Measurements from ENCODE around the gene PPP2R5C. TPM values are rescaled to one million over a fixed set of nuclear protein-coding genes. Genes with fewer than 3 reads are reported as not detected.
A peak's percentile ranks its signal among the peaks of the same experiment; 100 is the strongest.

PPP2R5C gene
- total RNA-seq, 1 experiment from 2014 or later, result 93.0 TPM

DNA sequence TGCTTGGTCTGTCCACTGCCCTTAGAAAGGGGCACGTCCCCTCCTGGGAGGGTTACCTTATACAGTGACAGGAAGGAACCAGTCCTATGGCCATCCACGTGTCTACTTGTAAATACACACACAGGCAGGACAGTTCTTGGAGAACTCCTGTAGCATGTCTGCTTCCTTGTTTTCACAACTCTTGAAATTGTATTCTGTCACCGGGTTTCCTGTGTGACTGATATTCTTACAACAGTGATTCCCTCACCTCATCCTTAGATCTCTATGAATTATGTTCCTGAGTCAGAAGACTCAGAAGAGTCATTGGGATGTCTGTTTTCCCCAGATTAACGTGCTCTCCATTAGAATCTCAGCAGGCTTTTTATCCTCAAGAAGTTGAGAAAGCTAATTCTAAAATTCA is 158.8 kb downstream of the PPP2R5C start:
- Histone ChIP-seq H3K27me3 (ENCODE audit: insufficient read depth, low read length) (no peaks in the 10 kb centered on the region), H4K20me1 (ENCODE audit: control insufficient read depth, insufficient read depth, insufficient read length) (no peaks in the 10 kb centered on the region), H3K9me3 (ENCODE audit: control insufficient read depth, low read depth, low read length) (no peaks in the 10 kb centered on the region), H4K5ac (ENCODE audit: insufficient read length, low read depth, low read length) (no peak overlapping the region), H2BK20ac (ENCODE audit: low read depth, low read length, poor library complexity, severe bottlenecking) (no peak overlapping the region), H2AFZ (ENCODE audit: low read length) (no peak overlapping the region), H3K23ac (ENCODE audit: insufficient read length, low read depth, low read length) (no peak overlapping the region), H2BK5ac (ENCODE audit: insufficient read length, low read length) (no peak overlapping the region), H3K79me1 (ENCODE audit: insufficient read depth, low read depth, low read length, poor library complexity, severe bottlenecking) (no peaks in the 10 kb centered on the region), H3K56ac (ENCODE audit: insufficient read length, low read depth, low read length) (no peak overlapping the region), H4K8ac (replicated peaks; ENCODE audit: insufficient read length, low read depth, low read length) (no peak overlapping the region), H3K23me2 (ENCODE audit: insufficient read length, low read depth, low read length, poor library complexity, severe bottlenecking) (no peaks in the 10 kb centered on the region), H3K4me1 (ENCODE audit: insufficient read depth, low read length) (peaks cover 4% of the 10 kb centered on the region; the same call in 1 of the 2 replicates), H2AK5ac (ENCODE audit: insufficient read length, low read length) (no peak overlapping the region), H3K4me2 (ENCODE audit: insufficient read depth, insufficient read length, low read length) (no peak overlapping the region), H3K79me2 (ENCODE audit: insufficient read depth, low read length) (no peaks in the 10 kb centered on the region), H4K91ac (ENCODE audit: insufficient read length, low read depth, low read length) (no peak overlapping the region), H3K14ac (ENCODE audit: insufficient read depth, low read length) (no peak overlapping the region), H3T11ph (ENCODE audit: low read length) (no peak overlapping the region), H3K27ac (ENCODE audit: insufficient read length, low read depth, low read length) (no peak overlapping the region), H3K9ac (ENCODE audit: extremely low read depth, insufficient read length, low read length) (no peak overlapping the region), H2BK12ac (ENCODE audit: insufficient read length, low read depth, low read length) (no peak overlapping the region), H3K18ac (ENCODE audit: insufficient read length, low read depth, low read length) (no peak overlapping the region), H2BK15ac (ENCODE audit: low read depth, low read length) (no peak overlapping the region), H3K4ac (ENCODE audit: low read depth, low read length) (no peak overlapping the region), H2BK120ac (ENCODE audit: low read depth, low read length, poor library complexity, severe bottlenecking) (no peak overlapping the region)
- TF ChIP-seq, protein P1, sequence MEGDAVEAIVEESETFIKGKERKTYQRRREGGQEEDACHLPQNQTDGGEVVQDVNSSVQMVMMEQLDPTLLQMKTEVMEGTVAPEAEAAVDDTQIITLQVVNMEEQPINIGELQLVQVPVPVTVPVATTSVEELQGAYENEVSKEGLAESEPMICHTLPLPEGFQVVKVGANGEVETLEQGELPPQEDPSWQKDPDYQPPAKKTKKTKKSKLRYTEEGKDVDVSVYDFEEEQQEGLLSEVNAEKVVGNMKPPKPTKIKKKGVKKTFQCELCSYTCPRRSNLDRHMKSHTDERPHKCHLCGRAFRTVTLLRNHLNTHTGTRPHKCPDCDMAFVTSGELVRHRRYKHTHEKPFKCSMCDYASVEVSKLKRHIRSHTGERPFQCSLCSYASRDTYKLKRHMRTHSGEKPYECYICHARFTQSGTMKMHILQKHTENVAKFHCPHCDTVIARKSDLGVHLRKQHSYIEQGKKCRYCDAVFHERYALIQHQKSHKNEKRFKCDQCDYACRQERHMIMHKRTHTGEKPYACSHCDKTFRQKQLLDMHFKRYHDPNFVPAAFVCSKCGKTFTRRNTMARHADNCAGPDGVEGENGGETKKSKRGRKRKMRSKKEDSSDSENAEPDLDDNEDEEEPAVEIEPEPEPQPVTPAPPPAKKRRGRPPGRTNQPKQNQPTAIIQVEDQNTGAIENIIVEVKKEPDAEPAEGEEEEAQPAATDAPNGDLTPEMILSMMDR (conservative IDR thresholded peaks at IDR 0.05), result no peak
- WGBS (ENCODE audit: extremely low coverage, insufficient read length, low lambda C conversion rate), result no CpG with 5 or more reads among the region's 4 CpGs
- H3K27ac Mint-ChIP-seq, result peak overlapping the region in 2 of 3 experiments; percentile 48 to 68; a peak in 2 of 7 replicates
- peaks cover 0 to 11% (median 10%) of the 10 kb centered on the region in 3 experiments for H3K36me3 Mint-ChIP-seq (ENCODE audit: insufficient read depth in 1 of 3, low read depth in 3 of 3)
- no peak overlapping the region for H3K4me3 Mint-ChIP-seq
- H3K4me1 Mint-ChIP-seq, result peaks cover 29 to 44% of the 10 kb centered on the region in 2 experiments
- DNase-seq, result no peak
- no peaks in the 10 kb centered on the region for H3K9me3 Mint-ChIP-seq
- H3K27me3 Mint-ChIP-seq (ENCODE audit: low read depth), result no peaks in the 10 kb centered on the region; the same call in 1 of the 2 replicates
